SK-N-SH (cell line): ENCODE results near the gene THEMIS.

Source experiments
- EP300 ChIP-seq, 2 experiments: IDR thresholded peaks; 2 replicates each; pipeline versions ENCODE4 v1.4.0 to v1.6.1; 2012; ENCODE audit warnings: borderline replicate concordance in 1 of 2, low read depth in 1 of 2, low read length in 1 of 2
- FOXJ3 ChIP-seq: sonication (generic); formaldehyde crosslinking; IDR thresholded peaks from 2 replicates; pipeline ENCODE4 v1.5.1; 2020; ENCODE audit warnings: mild to moderate bottlenecking, missing genetic modification reagents
- TAF1 ChIP-seq: IDR thresholded peaks from 2 replicates; pipeline ENCODE4 v1.6.1; 2012; ENCODE audit warnings: low read depth, mild to moderate bottlenecking, low read length, moderate library complexity, borderline replicate concordance
- TF ChIP-seq, protein P1 (sequence below): IDR thresholded peaks from 2 replicates; pipeline ENCODE4 v1.4.0; 2012; ENCODE audit warnings: low read depth
- TF ChIP-seq, protein P2 (sequence below): fragments of 200-600 bp; sonication (generic); IDR thresholded peaks from 2 replicates; pipeline ENCODE4 v1.6.1; 2017; ENCODE audit warnings: antibody characterized with exemption, mild to moderate bottlenecking, moderate library complexity

DNA sequence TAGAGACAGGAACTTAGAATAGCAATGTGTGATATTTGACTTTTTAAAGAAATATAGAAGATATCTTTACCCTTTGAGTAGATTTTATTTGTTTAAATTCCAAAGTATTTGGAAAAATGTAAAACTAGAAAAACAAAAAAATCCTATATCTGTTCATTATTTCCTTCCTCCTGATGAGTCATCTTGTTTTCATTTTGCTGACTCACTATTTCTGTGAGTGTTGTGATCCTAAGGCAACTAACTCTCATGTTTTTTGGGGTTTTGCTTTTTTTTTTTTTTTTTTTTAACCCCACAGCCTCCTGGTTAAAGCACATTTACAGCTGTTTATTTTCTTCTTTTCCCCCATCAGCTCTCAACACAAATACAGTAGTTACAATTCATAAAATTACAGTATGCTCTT is 37.8 kb upstream of the THEMIS start:
- TF ChIP-seq, protein P1, sequence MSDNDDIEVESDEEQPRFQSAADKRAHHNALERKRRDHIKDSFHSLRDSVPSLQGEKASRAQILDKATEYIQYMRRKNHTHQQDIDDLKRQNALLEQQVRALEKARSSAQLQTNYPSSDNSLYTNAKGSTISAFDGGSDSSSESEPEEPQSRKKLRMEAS = no peak
- TF ChIP-seq, protein P2, sequence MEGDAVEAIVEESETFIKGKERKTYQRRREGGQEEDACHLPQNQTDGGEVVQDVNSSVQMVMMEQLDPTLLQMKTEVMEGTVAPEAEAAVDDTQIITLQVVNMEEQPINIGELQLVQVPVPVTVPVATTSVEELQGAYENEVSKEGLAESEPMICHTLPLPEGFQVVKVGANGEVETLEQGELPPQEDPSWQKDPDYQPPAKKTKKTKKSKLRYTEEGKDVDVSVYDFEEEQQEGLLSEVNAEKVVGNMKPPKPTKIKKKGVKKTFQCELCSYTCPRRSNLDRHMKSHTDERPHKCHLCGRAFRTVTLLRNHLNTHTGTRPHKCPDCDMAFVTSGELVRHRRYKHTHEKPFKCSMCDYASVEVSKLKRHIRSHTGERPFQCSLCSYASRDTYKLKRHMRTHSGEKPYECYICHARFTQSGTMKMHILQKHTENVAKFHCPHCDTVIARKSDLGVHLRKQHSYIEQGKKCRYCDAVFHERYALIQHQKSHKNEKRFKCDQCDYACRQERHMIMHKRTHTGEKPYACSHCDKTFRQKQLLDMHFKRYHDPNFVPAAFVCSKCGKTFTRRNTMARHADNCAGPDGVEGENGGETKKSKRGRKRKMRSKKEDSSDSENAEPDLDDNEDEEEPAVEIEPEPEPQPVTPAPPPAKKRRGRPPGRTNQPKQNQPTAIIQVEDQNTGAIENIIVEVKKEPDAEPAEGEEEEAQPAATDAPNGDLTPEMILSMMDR = no peak
- no peak for TF ChIP-seq TAF1
- no peak for TF ChIP-seq FOXJ3 (CRISPR knock-in tag)
- TF ChIP-seq EP300 (IDR thresholded peaks at IDR 0.05; ENCODE audit: borderline replicate concordance in 1 of 2, low read depth in 1 of 2, low read length in 1 of 2) = no peak
